Measurements from ENCODE around the gene LARP4B.

The LARP4B gene

DNA sequence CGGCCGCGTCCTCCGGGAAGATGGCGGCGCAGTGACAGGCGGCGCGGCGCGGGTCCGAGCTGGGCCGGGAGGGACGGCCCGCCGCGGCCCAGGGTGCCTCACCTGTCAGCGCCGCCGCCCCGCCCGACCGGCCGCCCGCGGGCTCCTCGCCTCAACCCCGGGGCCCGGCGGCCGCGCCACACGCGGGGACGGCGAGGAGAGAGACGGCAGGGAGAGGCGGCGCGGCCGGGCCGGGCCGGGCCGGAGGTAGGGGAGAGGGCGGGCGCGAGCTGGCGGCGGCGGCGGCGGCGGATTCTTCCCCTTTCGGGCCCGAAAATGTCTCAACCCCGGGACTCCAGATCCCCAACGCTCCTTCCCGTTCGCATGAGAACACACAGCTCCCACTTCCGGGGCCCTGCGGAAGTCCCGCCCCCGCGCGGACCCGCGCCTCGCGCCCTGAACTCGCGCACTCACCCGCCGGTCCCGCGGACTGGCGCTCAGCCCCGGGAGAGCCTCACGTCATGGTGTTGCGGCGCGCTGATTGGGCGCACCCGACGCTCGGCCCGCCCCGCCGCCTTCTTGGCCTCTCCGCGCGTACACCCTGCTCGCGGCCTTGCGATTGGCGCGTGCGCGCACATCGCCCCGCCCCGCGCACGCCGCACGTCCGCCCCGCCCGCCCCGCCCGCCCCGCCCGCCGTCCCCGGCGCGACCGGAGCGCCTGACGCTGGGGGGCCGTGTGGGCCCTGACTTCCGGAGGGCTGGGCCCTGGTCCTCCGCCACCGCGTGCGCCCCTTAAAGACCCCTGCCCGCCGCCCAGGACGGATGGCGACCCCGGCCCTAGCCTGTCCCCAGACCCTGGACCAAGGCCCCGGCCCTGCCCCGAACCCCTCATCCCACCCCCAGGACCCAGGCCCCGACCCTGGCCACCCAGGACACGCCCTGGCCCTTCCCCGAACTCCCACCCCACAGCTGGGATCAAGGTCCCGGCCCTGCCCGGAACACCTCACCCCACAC, at the start of gene LARP4B:
LARP4B (minus strand) TSS at position 380 of the 993 bp plus-strand sequence. CDS start 45,984 bp downstream, outside the sequence.
- FAIRE-seq, result no peak

DNA sequence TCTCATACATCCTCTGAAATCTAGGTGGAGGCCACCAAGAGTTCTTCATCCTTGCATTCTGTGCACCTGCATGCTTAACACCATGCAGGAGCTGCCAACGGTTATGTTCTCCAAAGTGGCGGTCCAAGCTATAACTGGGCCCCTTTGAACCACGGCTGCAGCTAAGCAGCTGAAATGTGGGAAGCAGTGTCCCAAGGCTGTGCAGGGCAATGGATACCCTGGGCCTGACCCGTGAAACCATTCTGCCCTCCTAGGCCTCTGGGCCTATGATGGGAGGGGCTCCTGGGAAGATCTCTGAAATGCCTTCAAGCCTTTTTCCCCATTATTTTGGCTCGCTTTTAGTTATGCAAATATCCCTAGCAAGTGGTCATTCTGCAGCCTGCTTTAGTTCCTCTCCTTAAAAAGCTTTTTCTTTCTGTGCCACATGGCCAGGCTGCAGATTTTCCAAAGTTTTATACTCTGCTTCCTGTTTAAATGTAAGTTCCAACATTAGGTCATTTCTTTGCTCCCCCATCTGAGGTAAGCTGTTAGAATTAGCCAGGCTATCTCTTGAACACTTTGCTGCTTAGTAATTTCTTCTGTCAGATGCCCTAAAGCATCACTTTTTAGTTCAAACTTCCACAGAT, 49.1 kb upstream of the LARP4B start:
- no peak for FAIRE-seq

DNA sequence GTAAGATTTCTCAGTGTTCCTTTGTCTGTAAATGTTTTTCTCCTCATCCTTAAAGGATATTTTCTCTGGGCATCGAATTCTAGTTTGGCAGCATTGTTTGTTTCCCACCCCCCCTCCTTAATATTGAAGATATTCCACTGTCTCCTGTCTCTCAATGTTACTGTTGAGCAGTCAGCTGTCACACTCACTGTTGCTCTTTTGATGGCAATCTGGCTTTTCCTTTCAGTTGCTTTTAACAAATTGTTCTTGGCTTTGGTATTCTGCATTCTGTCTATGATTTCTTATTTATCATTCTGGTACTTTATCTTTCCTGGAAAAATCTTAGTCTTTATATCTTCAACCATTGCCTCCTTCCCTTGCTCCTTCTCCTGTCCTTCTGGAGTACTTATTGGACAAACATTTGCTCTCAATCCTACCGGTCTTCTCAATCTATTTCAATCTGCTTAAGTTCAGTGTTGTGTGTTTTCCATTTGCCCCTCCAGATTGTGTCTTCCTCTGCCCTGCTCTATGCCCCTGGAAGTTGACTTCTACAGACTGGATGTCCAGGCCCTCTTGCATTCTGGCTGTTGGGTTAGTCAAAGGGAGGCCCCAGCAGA, 47.4 kb upstream of the LARP4B start:
- no peak for FAIRE-seq

DNA sequence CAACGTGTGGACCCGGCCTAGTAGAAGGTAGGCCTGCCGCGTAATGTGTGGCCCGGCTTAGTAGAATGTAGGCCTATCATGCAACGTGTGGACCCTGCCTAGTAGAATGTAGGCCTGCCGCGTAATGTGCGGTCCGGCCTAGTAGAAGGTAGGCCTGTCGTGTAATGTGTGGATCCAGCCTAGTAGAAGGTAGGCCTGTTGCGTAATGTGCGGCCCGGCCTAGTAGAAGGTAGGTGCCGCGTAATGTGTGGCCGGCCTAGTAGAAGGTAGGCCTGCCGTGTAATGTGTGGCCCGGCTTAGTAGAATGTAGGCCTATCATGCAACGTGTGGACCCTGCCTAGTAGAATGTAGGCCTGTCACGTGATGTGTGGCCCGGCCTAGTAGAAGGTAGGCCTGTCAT, 44.8 kb upstream of the LARP4B start:
- FAIRE-seq, result no peak

DNA sequence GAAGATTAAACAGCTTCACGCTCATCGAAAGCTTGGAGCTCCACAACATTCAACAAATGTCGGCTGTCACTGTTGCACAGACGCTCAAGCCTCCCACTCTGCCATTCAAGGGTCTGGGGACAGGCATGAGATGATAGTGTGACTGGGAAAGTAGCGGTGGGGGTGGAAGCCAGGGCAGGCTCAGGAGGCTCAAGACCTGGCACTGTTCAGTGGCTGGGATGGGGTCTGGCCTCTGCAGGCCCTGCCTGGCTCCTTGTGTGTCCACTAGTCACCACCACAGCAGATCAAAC, 43.2 kb upstream of the LARP4B start:
- no peak for FAIRE-seq

DNA sequence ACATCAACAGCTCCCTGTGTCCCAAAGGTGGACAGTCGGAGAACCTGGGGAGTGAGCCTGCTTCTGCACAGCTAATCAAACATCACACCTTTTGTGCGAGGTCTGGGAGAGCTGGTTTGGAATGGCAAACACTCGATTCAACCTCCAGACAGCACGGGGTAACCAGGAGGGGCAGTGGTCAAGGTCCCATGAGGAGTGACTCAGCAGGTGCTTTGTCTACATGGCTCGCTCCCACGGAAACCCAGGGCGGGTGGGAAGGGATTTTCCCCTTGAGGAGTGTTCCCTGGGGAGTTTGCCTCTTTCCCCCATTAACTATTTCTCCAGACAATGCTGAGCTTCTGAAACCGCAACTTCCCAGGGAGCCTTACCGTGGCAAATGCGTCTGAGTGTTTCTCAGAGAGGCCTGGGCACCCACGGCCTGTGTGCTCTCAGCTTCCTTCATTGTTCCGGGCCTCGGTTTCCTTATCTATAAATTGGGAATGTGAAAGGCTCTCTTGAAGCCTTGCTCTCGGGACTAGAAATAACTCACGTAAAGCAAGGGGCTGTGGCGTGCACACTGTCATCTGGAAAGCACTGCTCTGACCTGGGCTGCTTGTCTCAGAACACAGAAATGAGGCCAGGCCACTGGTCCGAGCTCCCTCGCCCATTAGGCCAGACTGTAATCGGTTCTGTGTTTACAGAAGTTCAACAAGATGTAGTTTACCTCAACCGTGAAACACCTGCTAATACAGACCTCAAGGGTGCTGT, 42.7 kb upstream of the LARP4B start:
- FAIRE-seq, result no peak

DNA sequence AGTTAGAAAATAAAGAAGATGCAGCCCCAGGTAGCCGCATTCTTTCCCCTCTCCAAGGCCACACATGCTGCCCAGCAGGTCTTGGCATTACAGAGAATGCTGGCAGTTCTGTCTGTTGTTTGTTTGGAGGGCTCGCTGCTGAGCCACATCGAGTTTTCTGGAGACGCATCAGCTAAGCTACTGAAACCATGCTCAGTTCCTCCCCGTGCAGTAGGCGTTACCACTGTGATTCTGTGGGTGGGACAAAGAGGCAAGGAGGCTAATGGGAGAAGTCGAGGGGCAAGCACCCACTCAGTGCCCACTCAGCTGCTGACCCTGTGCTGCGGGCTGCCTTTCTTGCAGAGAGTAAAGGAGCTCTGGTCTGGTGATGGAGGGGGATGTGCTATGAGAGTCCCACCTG, 41.3 kb upstream of the LARP4B start:
- no peak for FAIRE-seq

DNA sequence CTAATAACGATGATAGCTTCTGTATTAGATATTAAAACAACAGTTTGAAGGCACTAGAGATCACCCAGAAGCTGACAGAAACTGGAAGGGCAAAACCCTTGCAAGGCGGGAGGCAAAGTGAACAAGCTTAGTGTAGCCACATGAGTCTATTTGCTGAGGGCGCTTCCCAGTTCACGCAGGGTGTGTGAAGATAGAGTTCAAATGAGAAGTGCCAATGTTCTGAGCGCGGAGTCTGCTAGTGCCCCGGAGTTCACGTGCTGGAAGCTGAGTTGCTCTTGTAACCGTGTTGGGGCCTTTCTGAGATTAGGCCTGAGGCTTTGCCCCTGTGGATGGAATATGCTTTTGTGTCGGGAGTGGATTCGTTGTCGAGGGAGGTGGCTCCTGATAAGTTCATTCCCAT, 40.1 kb upstream of the LARP4B start:
- no peak for FAIRE-seq

DNA sequence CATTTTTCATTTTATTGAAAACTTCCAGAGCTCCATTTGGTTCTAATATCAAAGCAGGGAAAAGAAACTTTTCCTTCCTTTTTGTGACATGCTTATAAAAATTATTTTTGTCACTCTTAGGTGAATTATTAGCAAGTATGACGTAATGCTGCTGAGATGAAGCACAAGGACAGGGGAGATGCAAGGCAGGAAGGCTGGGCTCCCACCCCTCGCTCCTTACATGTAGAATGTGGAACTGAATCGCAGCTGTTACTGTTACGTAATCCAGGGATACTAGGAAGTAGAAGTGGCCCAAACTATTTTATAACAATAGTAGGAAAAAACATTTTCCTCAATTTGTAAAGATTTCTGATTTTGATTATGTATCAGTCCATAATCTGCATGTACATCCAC, 39.6 kb upstream of the LARP4B start:
- no peak for FAIRE-seq

DNA sequence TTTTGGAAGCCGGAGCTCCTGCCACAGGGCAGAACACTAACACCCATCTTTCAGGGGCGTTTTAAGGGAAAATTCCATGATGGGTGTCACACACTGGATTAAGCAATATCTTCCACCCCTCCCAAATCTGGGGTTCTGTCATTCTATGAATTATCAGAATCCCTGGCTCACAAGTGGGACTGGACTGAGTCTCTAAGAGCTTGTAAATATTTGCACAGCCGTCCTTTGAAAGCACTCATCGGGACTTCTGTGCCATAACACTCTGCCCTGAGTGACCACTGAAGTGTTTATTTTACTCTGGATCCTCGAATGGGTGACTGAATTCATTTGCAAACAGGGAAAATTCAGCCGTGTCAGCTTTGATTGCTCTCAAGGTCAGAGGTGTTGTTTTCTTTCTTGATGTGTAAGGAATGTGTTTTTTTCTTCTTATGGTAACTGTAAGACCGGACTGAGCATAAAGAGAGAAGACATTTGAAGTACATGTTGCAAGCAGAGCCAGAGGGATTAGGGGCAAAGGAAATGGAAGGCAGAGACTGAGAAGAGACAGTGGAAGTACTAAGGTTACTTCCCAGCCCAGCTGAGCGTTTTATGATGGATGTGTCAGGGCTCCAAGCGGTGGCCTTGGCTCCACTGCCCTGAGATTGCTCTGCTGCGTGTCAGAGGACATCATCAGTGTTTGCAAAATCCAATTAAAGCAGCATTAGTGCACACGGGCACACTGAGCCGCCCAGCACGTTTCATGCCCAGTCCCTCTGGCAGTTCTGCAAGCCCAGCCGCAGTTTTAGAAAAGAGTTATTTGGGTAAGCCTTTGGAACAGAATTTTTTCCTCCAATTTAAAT, 39.0 kb upstream of the LARP4B start:
- FAIRE-seq, result no peak

DNA sequence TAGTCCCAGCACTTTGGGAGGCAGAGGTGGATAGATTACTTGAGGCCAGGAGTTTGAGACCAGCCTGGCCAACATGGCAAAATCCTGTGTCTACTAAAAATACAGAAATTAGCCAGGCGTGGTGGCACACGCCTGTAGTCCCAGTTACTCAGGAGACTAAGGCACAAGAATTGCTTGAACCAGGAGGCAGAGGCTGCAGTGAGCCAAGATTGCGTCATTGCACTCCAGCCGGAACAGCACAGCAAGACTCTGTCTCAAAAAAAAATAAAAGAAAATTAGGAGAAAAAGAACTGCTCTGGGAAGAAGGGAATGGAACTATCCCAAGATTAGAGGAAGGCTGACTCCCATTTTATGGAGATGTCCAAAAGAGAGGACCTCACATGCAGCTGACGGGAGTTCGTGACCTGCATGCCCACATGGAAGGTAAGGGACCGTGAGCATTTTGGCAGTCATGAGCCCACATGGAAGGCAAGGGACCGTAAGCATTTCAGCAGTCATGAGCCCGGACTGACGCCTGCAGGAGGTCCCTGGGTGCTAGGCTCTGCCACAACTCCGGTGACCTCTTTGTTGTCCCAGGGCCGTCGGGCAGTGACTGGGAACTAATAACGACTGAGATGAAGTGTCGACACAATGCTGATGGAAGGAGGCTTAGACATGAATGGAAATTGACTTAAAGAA, 38.1 kb upstream of the LARP4B start:
- FAIRE-seq, result no peak

DNA sequence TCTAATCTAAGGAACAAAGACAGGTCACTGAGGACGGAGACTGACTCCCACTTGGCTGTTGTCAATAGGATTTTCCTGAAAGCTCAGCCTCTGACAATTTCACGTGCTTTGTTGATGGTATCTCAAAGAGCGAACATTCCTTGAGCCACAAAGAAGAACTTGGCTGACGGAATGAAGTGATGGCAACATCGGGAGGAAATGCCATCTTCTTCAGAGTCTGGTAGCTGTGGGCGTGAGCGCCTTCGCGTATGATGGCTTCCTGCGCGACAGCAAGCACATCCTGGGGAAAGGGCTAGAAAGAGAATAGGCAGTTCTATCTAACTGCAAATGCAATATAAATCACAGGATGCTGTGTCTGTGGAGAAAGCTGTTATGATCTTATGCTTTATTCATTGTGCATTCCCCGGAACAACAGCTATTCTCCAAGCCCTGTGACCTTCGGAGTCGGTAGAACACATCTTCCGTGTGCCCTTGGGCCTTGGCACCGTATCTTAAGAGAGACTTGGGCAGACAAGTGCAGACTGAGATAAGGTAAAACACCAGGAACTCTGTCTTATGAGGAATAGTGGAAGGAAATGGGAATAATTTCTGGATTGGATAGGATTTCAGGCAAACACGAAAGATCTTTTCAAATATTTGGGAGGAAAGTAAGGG, 37.2 kb upstream of the LARP4B start:
- FAIRE-seq, result no peak

DNA sequence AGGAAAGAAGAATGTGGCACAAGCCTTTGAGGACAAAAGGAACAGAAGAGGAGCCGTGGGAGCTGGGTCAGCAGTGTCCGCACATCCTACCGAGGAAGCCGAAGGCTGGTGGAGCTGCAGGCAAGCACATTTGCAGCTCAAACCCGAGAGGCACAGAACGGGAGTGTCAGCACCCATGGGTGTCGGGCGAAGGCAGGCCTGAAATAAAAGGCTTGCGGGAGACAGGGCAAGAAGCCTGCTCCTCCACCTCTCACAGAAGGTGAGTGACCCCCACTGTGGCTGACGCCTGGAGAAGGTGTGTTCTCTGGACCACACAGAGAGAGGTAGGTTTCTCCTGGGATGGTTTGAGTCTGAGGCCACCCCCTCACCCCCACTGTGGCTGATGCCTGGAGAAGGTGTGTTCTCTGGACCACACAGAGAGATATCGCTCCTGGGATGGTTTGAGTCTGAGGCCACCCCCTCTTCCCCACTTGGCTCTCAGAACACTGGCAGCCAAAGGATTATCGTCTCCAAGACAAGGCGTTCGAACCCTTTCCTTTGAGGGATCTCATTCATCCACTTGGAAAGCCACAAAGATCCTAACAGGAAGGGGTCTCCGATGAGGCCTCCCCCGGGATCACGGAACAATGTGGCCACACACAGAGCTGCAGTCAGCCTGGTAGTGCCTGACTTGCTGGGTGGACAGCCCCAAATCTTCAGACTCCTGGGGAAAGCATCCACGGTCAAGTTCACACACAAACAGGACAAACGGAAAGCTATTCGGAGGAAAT, 35.1 kb upstream of the LARP4B start:
- FAIRE-seq, result no peak

DNA sequence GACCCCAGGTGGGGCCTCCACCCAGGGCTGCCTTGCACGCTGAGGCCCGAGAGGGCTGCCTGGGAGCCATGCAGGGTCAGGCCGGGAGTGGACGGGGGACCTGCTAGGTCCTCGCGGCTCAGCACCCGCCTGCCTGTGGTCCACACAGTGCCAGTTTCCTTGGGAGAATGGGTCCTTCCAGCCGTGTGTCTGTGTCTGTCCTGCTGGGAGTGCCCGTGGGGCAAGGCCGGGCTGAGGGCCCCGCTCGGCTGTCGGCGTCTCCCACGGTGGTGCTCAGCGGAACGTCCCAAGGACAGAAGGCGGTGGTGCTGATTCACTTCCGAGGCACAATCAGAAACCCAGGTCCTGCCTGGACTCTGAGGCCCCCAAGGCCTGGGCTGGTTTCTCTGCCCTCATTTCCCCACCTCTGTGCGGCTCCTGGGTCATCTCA, 33.5 kb upstream of the LARP4B start:
- FAIRE-seq, result no peak

DNA sequence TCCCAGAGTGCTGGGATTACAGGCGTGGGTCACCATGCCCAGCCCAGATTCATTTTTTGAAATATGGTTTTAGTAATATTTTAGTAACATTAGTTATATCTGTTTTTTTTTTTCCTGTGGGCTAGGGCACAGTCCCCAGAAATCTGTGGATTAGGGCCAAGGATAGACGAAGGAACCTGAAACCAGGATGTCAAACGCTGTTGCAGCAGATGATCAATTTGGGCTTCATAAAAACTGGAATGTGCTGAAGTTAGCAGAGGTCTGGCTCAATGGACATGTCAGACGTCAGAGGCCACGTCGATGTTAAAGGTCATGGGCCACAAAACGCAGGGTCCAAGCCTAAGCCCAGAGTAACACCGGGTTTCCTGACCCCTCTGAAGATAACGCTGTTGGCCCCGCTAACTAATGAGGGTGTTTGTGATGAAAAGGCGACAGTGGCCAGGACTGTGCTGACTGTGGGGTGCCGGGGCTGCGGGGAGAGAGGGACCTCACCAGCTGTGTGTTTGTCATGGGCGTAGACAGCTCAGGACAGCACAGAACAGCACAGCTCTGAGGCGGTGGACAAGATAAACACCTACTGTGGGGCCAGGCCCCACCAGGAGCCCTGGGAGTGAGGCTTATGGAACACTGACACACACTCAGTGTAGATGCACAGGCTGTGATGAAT, 32.9 kb upstream of the LARP4B start:
- FAIRE-seq, result no peak

DNA sequence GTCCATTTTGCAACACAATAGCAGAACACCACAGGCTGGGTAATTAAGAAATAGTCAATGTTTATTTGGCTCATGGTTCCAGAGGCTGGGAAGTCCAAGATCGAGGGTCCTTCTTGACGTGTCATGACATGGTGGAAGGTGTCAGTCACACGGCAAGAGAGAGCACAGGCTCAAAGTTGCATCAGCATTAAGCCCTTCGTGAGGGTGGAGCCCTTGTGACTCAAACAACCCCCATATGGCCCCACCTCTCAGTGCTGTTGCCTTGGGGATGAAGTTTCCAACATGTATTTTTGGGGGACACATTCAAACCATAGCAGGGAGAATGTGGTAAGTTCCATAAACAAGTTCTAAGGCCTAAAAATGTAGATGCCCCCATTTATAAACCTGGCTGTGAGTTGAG, 32.1 kb upstream of the LARP4B start:
- FAIRE-seq, result no peak

DNA sequence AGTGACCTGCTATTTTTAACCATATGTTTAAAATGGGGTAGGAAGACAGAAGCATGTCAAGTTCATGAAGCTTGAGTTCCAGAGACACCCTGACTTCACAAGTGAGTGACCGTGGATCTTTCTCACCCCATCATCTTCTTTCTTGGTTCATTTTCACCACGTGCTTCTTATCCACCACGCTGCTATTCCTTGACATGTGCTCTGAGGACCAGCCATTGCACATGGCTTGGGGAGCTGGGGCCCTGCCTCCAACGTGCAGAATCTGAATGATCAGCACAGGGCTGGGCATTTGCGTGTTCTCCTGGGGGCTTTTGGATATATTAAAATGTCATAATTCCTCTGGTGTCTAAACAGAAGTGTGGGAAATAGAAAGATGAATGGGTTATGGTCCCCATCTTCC, 31.7 kb upstream of the LARP4B start:
- FAIRE-seq, result no peak

DNA sequence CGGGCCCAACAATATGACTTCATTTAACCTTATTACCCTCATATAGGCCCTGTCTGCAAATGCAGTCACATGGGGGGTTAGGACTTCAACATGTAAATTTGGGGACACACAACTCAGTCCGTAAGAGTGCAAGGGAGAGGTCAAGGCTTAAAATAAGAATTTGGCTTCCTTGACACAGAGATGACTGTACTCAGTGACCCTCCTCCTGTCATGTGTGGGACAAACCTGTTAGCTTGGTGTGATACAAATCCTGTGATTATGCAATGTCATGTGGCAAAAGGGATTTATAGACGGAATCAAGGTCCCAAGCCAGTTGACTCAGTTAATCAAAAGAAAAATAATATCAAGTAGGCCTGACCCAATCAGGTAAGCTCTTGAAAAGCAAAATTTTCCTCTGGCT, 30.8 kb upstream of the LARP4B start:
- FAIRE-seq, result no peak

DNA sequence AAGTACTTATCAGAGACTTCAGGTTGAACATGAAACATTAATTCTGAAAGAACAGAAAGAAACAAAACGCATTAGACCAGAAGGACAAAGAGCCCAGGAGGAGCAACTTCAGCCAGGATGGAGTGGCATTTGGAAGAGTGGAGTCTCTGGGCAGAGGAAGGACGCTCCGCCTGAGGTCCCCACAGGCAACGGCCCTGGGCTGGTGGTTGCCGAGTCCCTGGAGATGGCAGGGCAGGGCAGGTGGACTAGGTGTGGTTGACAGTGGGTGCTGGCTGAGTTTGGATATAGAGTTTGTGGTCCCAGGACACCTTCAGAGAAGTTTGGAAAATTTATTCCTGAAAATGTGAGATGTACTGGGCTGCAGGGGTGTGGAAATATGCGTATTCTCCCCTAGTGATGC, 27.4 kb upstream of the LARP4B start:
- no peak for FAIRE-seq

DNA sequence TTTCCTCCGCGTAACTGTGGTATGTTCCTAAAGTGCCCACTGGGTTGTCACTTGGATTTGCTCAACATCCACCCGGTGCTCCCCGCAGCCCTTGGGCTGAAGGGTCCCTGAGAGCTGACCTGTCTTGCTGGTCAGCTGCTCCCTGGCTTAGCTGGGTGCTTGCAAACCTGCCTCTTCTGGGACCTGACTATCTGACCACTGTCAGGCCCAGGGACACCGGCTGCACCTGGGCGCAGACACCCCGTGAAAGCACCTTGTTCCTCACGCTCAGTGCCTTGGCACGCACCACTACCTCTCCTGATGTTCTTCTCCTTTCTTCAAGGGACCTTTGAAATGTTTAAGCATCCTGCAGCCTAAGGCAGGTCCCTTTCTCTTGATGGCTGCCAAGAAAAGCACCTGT, 26.6 kb upstream of the LARP4B start:
- no peak for FAIRE-seq
